GM19193 (cell line): ENCODE measurements around the gene LRRC45.

Experiments
- POLR2A ChIP-seq: IDR thresholded peaks from 4 replicates; pipeline ENCODE4 v1.6.1; 2011; ENCODE audit not compliant: insufficient read depth, insufficient read length; ENCODE audit errors: extremely low read depth

LRRC45 gene

DNA sequence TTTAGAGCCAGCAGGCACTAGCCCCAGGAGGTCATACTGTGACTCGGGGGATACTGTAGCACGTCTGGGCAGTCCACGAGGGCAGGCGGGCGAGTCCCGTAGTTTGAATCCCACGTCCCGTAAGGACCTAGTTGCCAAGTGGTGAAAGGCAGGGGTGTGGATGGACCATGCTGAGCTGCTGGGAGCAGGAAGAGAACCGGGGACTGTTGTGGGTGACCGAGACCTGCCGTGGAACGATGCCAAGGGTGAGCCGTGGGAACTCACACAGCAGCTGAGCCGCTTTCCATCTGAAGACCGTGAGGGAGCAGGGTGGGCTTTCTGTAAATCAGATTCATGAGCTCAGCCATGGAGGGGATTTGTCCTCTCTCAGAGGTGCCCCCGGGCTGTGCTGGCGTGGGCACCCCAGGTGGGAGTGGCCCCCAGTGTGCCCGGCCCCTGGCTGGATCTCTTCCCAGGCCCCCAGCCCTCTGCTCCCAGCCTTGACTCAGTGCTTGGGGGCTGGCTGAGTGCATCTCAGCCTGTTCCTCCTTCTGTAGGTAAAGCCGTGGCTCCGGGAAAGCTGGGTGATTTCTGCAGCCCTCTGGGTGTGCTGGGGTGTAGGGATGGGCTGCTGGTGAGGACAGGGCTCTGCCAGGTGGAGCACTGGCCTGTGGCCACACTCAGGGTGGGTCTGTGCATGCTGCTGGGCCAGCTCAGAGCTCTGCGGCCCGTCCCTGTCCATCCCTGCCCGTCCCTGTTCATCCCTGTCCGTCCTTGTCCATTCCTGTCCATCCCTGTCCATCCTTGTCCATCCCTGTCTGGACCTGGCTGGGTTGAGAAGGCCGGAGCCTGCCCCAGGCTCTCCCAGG lies 32.0 kb upstream of the LRRC45 start:
- TF ChIP-seq POLR2A: no peak

- TF ChIP-seq POLR2A: no peak
Measured at GRCh38 chr17:81991684-81992305, 31.3 kb upstream of the LRRC45 start.

GRCh38 chr17:81992306-81993102 lies 30.6 kb upstream of the LRRC45 start:
- no peak for TF ChIP-seq POLR2A

DNA sequence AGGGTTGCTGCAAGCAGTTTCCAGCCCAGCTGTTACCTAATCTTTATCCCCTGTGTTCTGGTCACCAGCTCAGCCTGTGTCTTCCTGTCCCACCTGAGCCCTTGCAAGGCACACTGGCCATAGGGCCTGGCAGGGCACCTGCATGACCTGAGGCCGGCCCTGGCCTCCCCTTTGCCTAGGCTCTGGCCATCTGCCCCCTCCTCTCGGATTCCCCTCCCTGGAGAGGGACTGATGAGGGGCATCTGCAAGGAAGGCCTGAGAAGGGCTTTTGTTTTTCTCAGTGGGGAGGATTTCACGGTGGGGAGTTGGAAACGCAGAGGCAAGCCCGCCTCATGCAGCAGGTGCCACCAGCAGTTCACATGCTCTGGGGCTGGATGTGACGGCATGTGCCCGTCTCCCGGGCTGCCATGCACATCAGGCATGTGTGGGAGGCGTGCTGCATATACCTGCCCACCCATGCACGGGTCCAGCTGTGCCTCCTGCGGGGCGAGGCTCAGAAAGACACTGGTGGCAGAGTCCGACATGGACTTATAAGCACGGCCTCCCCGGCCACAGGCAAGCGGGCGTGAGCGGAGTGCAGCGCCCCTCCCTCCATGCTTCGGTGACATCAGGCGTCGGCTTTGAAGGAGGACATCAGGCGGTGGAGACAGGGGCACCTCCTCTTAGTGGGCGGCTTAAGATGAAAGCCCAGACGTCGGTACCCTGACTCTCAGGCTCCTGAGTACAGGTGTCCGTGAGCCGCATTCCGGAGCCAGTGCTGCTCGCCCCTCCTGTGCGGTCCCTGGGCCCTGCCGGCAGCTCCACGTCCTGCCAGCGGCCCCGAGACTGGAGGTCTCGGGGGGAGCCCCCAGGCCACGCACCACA lies 29.1 kb upstream of the LRRC45 start:
- no peak for TF ChIP-seq POLR2A

GRCh38 chr17:81994593-81995462 lies 28.3 kb upstream of the LRRC45 start:
- no peak for TF ChIP-seq POLR2A

DNA sequence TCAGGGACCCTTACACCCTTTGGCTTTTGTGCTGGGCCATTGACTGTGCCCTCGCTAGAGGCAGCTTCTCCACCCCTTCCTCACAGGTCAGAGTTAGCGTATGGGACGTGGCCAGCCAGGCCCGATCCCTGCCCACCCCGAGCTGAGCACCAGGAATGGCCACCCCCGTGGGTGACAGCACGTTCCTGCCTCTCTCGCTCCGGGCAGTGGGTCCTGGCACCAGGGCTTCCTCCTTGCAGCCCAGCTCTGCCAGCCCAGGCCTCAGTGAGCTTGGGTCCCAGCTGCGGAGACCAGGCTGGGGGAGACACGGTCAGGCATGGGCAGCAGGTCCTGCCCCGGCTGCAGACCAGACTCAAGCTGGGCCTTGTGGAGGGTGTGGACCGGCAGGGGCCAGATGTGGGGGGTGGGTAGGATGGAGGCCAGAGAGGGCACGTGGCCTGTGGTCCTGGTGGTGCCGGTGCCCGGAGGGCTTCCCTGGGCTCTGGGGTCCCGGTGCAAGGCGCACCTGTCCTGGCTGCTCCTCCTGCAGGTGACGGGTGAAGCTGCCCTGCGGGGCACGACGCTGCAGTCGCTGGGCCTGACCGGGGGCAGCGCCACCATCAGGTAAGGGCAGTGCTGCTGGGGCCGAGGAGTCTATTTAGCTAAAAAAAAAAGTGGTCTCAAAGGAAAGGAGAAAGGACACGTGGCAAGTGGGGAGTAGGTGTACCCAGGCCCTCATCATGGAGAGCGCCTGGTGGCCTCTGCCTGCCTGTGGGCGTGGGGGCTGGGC lies 27.5 kb upstream of the LRRC45 start:
- no peak for TF ChIP-seq POLR2A

- no peak for TF ChIP-seq POLR2A
Measured at GRCh38 chr17:81996232-81996756, 26.8 kb upstream of the LRRC45 start.

DNA sequence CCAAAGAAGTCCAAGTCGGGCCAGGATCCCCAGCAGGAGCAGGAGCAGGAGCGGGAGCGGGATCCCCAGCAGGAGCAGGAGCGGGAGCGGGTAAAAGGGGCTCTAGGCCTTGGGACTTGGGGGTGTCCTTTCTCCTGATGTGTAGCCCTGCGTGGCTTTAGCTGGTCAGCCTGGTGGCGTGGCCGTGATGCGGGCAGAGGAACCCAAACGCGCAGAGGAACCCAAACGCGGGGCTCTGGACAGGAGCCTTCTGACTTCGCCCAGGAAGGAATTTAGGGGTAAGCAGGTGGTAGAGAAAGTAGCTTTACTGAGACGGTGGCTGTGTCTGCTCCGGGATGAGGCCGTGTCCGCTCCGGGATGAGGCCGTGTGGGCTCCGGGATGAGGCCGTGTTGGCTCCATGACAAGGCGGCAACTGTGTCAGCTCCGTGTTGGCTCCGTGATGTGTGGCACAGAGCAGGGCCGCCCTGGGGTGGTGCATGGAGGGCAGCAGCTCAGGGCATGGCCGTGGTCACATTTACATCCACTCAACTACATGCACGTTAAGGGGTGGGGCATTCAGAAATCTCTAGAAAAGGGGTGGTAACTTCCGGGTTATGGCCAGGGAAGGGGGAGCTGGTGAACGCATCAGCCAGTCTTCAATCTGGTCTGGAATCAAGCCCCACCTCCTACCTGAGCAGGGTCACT lies 26.2 kb upstream of the LRRC45 start:
- no peak for TF ChIP-seq POLR2A

- TF ChIP-seq POLR2A: no peak
Measured at GRCh38 chr17:81998212-81998611, 24.9 kb upstream of the LRRC45 start.

DNA sequence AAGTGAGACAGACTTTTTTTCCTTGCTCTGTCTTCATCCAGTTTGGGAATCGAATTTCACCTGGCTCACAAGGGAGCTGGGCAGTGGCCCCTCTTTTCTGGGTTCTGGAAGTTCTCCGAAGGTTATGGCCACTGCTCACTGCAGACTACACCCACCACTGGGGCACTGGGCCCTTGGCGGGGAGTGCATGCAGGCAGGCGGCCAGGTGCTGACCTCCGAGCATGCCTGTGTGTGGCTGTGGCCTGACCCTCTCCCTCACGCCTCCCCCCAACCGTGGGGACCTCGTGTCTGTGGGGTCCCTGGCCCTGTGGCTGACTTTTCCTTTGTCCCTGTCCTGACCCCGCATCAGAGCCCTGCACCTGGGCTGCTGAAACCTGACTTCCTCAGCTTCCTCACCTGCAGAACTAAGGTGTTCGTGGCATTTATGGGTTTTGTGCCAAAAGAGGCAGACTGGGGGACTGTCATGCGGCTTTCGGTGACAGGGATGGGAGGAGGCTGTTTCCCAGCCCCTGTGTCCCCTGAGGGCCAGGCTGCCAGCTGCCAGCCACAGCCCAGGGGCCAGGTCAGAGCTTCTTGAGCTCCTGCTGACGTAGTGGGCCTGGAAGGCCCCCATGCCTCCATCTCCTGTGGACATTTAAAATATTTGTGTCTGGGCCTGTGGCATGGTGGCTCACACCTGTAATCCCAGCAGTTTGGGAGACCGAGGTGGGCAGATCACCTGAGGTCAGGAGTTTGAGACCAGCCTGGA lies 24.2 kb upstream of the LRRC45 start:
- no peak for TF ChIP-seq POLR2A

DNA sequence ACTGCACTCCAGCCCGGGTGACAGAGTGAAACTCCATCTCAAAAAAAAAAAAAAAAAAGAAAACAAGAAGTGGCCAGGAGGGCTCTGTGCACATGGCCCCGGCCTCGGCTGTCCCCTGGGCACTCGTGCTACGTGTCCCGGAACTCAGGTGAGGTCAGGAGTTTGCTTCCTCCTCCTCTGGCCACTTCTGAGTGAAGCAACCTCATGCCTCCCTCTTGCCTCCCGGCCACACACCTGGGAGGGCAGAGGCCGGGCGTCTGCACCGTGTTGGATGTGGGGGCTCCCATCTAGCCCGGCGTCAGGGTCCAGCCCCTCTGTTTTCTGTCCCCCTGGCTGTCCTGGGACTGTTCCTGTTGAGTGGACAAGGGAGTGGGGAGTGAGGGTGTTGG lies 23.5 kb upstream of the LRRC45 start:
- TF ChIP-seq POLR2A: no peak
